Right lobe of liver (tissue), 5 donors: Measurements from ENCODE around the gene PXYLP1. TPM values are rescaled to one million over a fixed set of nuclear protein-coding genes. Genes with fewer than 3 reads are reported as not detected.

Source experiments
- total RNA-seq, 6 experiments: library from RNA; depleted of rRNA in 2 of 6; stranded (reverse); fragments of >200 nt in 2 of 6; fragmentation: NEBNext Ultra II Directional in 3 of 6; extraction: Animal tissue kit (Norgen Biotek cat#: 25700) in 3 of 6; gene quantifications; one replicate each; pipeline versions ENCODE4 v1.1.0 to v1.2.4, GENCODE V29; 2016 to 2023
- donor health status: DM: no; HTN: no; CAD: no.
- donor health status: DM: no; HTN: no; CAD: no.
- donor health status: DM: no; HTN: yes; CAD: no.
- donor health status: DM: no; HTN: yes; CAD: no.

Gene PXYLP1
- total RNA-seq, 6 experiments from 2014 or later: 2.0 to 4.7 (median 3.0) TPM

Other genes with a start within 250 kb of the PXYLP1 start
- gene SPSB4, start 180.5 kb upstream of the PXYLP1 start, total RNA-seq: 1 to 10 TPM in 1 of 6 experiments, under 1 TPM in 2, not detected in 3; 0.62 to 1.0 (median 0.98) TPM
- 10 to 100 TPM; 29.4 to 75.2 (median 36.6) TPM for gene ZBTB38, start 136.7 kb downstream of the PXYLP1 start, total RNA-seq